GM19240 (cell line): ENCODE measurements around the gene LUZP1.

ENCODE experiments used
- DNase-seq: peaks from one replicate; pipeline ENCODE4 v3.0.0; 2011; ENCODE audit warnings: low spot score; ENCODE audit not compliant: insufficient read length

Gene LUZP1

GRCh38 chr1:23156940-23157339, 11.7 kb downstream of the LUZP1 start:
- DNase-seq = no peak

- DNase-seq = no peak
These were observed 15.5 kb downstream of the LUZP1 start for GRCh38 chr1:23152966-23153684.

GRCh38 chr1:23150742-23151141, 17.9 kb downstream of the LUZP1 start:
- no peak for DNase-seq

- no peak for DNase-seq
These were observed 18.5 kb downstream of the LUZP1 start for GRCh38 chr1:23150125-23150524.

- DNase-seq = no peak
These were observed 19.5 kb downstream of the LUZP1 start for GRCh38 chr1:23149114-23149513.

- DNase-seq = no peak
These were observed 20.6 kb downstream of the LUZP1 start for GRCh38 chr1:23148084-23148483.

- no peak for DNase-seq
These were observed 27.6 kb downstream of the LUZP1 start for GRCh38 chr1:23140940-23141596.

- DNase-seq = no peak
These were observed 33.4 kb downstream of the LUZP1 start for GRCh38 chr1:23135268-23135667.

GRCh38 chr1:23134055-23134454, 34.6 kb downstream of the LUZP1 start:
- no peak for DNase-seq

- no peak for DNase-seq
These were observed 35.1 kb downstream of the LUZP1 start for GRCh38 chr1:23133587-23133986.

GRCh38 chr1:23132033-23132432, 36.6 kb downstream of the LUZP1 start:
- no peak for DNase-seq

- DNase-seq = no peak
These were observed 38.8 kb downstream of the LUZP1 start for GRCh38 chr1:23129846-23130245.

GRCh38 chr1:23126801-23127200, 41.9 kb downstream of the LUZP1 start:
- no peak for DNase-seq

GRCh38 chr1:23126200-23126599, 42.5 kb downstream of the LUZP1 start:
- no peak for DNase-seq

GRCh38 chr1:23125489-23125888, 43.2 kb downstream of the LUZP1 start:
- DNase-seq = no peak

GRCh38 chr1:23124259-23125026, 44.2 kb downstream of the LUZP1 start:
- no peak for DNase-seq

GRCh38 chr1:23123528-23123927, 45.1 kb downstream of the LUZP1 start:
- no peak for DNase-seq

- no peak for DNase-seq
These were observed 45.9 kb downstream of the LUZP1 start for GRCh38 chr1:23122796-23123195.

GRCh38 chr1:23122023-23122748, 46.5 kb downstream of the LUZP1 start:
- no peak for DNase-seq

GRCh38 chr1:23120383-23120782, 48.3 kb downstream of the LUZP1 start:
- DNase-seq = no peak

GRCh38 chr1:23118957-23119792, 49.5 kb downstream of the LUZP1 start:
- DNase-seq = no peak
